Activated CD4-positive, alpha-beta T cell treated with anti-CD3 and anti-CD28 coated beads for 24 hours (primary cell): ENCODE data around the gene ITGB2.
"Not testable (repeated sequence)": the region's sequence is repeated elsewhere in the genome, so short reads cannot be mapped to it uniquely, and the experiment has no call there.

Experiments used
- DNase-seq, 2 donors: peaks; one replicate each; pipeline ENCODE4 v3.0.0-alpha.2; 2020; ENCODE audit warnings: low read depth in 2 of 2

Gene ITGB2

DNA sequence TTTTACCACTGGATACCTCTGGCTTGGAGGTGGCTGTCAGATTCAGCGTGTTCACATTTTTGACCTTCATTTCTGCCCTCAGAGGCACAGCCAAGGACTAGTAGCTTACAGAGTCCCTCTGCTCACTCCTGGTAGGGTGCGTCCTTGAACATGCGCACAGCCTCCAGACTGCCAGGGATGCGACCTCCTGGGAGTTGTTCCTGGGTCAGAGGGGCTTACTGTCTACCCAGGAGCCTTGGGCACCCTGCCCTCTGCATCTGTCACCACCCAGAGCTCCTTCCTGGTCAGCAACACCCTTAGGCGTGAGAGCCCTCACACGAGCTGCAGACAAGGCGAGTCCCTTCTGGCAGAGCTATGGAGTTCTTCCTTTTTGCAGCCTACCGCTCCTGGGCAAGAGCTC is 20.9 kb upstream of the ITGB2 start:
- DNase-seq: no peak

DNA sequence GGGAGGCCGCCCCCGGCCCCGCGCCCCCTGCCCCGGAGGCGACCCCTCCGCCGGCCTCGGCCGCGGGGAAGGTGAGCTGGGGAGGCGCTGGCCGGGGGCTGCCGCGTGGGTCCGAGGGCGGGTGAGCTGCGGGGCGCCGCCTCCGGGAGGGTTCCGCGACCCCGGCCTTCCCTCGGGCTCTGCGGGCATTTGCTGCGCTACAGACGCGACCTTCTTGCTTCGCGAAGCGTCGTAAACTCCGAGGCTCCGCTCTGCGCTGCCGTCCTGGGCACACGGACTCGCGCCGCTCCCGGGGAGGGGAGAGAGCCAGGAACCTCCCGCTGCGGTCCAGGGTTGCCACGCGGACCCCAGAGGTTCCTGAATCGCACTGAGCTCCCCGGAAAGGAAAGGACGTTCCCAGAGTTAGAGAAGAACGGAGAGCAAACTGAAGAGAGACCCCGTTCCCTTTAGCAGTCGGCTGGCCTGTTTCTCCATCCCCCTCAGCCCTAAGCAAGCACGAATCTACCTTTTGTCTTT is 19.5 kb upstream of the ITGB2 start:
- DNase-seq: no peak

DNA sequence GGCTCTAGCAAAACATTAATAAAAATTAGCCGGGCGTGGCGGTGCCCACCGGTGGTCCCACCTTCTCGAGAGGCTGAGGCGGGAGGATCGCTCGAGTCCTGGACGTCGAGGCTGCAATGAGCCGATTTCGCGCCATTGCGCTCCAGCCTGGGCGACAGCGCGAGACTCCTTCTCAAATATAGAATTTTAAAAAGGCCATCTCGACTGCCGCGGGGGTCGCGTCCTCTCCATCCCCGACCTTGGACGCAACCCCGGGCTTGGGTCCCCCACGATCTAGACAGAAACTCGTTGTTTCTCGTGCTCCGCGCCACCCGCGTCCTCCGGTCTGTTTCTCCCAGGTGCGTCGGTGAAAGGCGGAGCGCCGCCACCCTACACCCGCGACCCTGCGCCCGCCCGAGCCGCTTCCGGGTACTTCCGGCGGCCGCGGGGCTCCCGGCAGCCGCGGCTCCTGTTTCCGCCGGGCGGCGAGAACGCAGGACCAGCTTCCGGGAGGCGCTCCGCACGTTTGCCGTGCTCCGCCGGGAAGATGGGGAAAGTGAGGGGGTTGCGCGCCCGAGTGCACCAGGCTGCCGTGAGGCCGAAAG is 18.9 kb upstream of the ITGB2 start, which contains the start of gene SLX9:
Gene SLX9, plus strand, starts transcription at position 498 of the 584 bp plus-strand sequence. Its CDS starts 29 bp downstream, at position 527.
- peak; percentile 72 to 77 for DNase-seq

DNA sequence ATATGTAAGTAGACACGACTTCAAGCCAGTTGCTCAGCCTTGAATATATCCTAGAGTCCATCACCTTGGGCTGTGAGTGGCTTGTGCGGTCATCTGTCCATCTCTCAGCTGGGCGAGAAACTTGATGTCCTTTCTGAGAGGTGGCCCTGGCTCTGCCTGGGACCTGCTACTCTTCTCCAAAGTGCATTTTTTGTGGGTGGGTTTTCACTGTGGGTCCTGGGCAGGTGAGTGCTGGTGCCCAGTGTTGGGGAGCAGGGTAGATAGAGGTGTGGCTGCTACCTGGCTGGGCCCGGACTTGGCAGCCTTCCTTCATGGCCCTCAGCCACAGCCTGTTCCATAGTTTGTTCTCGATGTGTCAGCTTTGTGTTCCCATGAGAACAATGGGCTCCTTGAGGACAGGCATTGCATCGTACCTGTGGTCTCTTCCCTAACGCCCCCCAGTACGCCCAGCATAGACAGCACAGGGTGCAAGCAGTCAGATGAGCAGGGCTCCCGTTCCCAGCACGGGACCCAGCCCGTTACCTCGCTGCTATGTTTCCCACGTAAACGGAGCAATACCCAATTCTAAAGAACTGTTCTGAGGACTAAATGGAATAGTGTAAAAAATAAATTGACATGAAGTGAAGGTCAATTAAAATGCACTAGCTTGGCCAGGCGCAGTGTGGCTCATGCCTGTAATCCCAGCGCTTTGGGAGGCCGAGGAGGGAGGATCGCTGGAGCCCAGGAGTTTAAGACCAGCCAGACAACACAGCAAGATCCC is 18.3 kb upstream of the ITGB2 start:
- no peak for DNase-seq

DNA sequence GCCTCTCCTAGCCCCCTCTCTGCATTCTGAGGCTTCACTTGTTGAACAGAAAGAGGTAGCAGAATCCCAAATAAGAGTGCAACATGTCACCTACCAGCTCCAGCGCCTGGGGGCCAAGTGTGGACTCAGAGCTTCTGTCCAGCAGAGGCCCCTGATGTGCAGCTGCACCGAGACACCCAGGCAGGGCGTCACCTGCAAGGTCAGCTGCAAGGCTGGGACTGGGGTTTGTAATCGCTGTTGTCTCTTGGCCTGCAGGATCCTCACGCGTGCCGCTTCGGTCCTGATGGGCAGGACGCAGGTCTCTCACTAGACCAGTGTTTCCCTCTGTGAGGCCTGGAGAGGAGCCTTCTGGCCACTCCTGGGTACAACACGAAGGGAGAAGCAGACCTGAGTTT is 14.8 kb upstream of the ITGB2 start:
- no peak for DNase-seq

DNA sequence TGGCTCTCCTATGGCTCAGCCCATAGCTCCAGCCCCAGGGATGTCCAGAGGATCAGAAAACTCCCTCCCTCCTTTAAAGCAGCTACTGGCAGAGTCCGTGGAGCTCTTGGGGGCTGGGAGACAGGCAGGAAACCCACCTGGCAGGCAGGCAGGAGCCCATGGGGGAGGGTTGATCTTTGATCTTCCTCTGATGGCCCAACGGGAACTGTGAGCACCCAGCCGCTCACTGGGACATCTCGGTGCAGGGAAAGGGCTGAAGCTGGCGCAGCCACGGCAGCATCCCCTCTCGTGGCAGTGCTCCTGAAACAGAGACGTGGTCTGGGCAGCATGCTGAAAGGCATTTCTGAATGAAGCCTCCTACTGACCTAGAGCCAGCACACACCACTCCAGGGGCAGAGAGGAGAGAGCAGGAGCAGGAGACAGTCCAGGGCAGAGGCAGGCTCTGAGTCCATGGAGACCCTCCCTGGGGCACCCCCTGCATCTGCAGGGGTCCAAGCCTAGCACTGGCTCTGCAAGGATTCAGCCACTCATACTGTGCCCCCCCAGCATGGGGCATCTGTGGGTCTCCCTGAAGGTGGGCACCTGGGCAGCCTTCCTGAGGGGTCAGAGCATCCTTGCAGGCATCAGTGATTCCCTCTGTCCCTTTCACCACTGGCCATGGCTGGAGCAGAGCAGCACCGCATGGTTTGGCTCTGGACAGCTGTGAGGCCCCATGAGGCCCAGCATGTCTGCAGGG is 14.3 kb upstream of the ITGB2 start:
- no peak for DNase-seq

DNA sequence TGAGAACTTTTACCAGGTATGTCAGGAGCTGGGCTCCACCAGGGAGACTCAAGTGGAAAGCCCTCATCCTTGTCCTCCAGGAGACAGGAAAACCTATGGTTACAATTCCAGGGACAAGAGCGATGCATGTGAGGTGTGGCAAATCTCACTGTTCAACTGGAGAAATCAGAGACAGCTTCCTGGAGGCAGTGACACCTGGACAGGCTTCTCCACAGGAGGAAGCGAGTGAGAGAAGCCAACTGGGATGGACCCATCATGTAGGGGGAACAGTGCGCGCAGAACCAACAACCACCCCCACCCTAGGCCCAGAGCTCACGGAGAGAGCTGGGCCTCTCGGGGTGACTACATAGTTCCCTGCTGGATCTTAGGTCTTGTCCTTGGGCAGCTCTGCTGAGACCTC is 13.6 kb upstream of the ITGB2 start:
- no peak for DNase-seq

DNA sequence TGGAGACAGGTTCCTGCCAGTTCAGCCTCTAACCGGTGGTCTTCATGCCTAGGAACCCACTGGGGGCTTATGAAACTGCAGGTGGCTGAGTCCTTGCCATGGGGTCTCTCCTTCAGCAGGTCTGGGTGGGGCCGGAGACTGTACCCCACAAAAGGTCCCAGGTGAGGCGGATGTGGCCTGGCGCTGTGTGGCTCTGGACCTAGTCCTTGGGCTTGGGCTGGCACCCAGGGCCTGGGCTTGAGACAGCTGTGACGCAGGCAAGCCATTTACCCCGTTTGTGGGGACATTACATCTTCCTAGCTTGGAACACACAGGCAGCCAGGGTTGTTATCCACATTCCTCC is 13.2 kb upstream of the ITGB2 start:
- DNase-seq: no peak

DNA sequence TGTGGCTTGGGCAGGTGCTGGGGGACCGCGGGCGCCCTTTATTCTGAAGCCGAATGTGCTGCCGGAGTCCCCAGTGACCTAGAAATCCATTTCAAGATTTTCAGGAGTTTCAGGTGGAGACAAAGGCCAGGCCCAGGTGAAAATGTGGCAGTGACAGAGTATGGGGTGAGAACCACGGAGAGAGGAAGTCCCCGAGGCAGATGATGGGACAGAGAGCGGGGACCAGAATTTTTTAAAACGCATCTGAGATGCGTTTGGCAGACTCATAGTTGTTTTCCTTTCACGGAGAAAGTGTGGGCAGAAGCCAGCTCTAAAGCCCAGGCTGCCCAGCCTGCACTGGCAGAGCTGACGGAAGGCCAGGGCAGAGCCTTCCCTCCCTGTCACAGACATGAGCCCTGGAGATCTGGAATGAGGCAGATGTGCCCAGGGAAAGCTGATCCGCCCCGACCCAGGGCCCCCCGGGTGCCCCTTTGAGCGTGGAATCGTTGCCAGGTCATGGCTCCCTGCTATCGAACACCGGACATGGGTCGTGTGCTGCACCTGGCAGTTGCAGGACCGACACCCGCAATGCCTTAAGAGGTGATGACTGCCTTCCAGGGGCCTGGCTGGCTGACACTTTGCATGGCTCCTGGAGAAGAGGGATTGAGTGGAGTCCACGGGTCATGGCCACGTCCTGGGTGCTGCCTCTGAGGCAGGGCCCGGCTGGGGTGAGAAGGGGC is 12.7 kb upstream of the ITGB2 start:
- DNase-seq: no peak

DNA sequence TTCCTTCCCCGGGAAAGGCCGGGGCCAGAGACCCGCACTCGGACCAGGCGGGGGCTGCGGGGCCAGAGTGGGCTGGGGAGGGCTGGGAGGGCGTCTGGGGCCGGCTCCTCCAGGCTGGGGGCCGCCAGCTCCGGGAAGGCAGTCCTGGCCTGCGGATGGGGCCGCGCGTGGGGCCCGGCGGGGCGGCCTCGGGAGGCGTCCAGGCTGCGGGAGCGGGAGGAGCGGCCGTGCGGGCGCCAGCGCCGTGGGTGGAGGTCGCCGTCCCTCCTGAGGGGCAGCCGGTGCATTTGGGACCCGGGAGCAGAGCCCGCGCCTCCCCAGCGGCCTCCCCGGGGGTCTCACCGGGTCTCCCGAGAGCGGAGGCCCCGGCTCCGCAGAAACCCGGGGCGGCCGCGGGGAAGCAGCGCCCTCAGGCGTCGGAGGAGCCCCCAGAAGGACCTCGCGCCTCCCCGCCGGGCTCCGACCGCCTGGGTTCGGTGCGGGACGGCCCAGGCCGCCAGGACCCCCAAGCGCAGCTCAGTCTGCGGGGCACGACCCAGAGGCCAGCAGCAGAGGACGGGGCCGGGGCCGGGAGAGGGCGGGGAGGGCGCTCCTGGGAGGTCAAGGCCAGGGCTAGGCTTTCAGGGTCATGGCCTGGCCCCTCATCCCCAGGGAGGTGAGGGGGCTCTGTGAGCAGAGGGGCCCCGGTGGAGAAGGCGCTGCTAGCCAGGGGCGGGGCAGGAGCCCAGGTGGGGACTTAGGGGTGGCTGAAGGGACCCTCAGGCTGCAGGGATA is 11.9 kb upstream of the ITGB2 start:
- DNase-seq: no peak

DNA sequence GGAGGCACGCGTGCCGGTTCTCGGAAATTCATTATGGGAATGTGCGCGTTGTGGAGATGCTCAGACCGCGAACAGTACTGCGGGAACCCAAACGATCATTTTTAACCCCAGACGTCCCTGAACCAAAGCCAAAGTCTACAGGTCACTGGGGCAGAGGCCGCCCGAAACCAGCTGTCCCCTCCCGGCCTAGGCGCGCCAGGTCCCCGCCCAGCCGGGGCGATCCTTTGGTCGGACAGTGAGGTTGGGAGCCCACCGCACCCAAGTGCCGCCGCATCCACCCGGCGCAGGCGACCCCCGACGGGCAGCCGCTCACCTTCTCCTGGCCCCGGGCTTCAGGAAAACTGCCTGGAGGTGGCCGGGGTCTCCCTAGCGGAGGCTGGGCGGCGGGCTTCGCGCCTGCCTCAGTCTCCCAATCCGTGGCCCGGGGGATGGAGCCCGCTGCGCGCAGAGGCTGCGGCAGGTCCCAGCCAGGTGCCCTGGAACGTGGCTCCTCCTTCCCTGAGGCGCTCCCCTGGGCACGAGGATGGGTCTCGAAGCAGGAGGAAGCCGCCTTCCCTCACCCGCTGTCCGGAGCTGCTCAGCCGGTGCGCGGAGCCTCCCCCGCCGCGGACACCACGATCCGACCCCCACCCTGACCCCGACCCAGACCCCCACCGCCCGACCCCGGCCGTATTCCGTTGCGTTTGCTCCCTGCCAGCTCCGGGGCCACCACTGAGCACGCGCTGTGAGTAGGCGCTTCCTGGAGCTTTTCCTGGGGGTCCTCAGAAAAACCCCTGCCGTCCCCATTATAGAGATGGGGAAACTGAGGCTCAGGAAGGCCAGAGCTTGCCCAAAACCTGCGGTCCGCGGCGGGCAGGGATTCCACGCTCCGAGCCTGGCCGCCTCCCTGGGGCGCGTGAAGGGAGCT is 11.1 kb upstream of the ITGB2 start:
- DNase-seq: no peak

DNA sequence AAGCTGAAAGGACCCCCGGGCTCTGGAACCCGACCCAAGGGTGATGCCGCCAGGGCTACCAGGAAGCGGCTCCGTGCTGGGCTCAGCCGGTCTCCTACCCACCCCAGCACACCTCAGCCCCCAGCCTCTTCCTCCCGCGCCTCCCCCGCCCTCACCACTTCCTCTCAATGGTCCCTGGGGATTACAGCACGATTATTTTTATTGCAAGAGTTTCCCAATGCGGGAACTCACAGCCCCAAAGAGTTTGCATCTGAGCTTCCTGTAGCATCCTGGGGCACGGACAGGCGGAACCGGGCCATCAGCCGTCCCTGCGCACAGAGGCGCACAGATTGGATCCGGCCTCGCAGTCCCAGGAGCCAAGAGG is 10.4 kb upstream of the ITGB2 start:
- no peak for DNase-seq

DNA sequence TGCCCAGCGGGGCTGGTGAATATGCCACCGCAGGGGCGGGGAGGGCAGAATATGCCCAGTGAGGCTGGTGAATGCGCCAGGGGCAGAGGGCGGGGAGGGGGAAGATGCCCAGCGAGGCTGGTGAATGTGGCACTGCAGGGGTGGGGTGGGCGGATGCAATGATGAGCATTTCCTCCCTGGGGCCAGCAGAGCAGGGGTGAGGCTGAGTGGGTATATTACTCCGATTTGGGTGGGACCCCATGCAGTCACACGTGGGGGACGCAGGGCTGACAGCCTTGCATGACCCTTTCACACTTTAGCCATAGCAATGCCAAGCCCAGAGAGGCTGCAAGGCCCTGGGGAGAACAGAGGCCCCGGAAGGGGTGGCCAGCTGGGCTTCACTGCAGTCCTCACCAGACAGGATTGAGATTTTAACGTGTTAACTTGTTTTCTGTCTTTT is 9.9 kb upstream of the ITGB2 start:
- DNase-seq: no peak

DNA sequence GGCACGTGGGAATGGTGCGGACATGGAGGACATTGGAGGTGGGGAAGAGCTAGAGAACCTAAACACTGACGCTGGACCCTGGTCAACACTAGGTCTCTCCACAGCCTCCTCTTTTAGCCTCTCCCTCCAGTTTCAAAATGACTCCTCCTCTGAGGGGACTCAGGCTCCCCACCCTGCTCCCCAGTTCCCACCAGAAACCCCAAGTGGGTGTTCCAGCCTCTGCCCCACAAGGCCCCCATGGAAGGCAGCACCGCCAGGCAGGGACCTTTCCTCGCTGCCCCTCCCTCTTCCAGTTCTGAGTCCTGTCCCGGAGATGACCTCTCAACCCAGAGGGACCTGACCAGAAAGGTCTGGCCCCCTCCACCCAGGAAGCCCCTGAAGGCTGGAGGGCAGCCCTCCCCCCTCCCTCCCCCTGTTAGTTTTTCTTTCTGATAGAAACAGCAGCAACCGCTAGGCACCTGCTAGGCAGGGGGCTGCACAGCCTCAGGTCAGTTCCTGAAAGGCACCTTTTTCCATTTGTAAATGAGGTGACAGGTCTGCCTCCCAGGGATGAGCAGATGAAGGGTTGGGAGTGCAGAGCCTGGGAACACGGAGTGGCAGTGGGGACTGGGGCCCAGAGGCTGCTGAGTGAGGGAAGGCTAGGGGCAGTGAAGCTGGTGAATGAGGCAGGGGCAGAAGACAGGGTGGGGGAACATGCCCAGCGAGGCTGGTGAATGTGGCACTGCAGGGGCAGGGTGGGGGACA is 9.3 kb upstream of the ITGB2 start:
- no peak for DNase-seq

DNA sequence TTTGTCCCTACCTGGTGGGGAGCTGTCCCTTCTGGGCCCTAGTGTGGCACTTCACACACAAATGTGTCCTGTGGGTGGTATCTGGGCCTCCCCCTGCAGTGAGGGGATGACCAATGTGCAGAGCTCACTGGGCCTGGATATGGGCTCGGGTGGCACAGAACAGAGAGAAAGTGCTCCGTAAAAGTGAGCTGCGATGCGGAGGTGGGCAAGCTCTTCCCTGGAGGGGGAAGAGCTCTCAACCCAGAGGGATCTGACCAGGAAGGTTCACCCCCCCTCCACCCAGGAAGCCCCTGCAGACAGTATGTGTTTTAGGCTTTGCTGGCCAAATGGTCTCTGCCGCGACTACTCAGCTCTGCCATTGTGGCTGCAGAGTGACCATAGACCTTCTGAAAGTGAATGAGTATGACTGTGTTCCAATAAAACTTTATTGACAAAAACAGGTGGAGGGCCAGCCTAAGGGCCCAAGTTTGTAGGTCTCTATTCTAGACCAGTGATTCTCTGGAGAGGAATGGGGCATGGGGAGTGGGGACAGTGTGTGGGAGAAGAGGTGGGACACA is 8.6 kb upstream of the ITGB2 start:
- DNase-seq: no peak

DNA sequence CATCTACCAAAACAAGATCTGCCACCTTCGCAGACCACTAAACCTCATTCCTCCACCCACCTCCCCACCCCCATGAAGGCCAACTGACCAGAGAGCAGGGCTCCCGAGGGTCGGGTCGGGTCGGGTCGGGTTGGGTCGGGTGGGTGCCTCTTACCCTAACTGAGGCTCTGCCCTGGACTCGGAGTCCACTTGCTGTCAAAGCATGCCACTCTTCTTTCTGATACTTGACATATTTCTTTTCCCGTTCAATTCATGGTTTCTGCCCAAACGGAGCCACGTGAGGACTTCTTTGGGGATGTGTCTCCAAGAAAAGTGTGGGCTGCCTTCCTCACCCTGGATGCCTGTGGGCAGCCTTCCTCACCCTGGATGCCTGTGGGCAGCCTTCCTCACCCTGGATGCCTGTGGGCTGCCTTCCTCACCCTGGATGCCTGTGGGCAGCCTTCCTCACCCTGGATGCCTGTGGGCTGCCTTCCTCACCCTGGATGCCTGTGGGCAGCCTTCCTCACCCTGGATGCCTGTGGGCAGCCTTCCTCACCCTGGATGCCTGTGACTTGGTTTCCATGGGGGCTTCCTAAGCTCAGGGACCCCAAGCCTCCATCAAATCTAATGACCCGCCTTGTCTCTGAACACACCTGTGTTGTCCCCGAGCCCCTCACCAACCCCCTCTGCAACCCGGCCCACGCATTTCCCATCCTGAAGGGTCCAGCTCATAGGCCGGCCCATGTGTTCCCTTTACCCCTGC is 8.0 kb upstream of the ITGB2 start:
- not testable (repeated sequence) for DNase-seq

DNA sequence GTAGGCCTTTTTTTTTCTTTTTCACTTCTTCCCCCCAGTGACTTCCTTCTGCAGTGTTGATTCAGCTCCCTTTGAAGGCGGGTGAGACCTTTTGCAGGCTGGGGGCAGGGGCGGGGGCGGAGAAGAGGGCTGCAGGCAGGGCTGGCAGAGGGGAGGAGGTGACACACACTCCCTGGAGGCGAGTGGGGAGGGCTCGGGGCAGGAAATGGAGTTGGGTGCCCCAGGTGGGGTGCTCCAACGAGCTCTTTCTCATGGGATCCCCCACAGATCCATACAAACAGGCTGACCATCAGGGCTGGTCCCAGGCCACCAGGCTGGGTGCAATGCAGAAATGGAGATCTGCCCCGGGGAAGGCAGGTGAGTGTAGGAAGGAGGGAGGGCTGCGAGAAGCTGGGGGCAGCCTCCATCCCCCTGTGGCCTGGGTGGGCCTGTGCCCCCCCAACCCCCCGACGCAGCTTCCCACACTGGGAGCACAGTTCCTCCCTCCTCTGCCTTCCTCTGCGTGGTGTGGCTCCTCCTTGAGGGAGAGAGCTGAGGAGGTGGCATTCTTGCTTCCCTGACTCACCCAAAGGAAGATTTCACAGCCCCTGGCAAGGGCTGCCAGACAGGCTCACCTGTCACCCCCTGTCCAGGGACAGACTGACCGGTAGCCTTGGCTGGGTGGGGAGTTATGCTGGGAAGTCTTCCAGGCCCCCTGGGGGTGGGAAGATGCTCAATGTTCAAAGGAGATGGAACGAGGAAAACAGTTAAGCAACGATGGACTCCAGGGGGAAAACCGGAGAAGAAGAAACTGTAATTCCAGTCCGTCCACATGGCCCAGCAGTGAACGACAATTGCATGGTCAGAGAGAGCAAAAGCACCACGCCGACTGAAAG is 7.1 kb upstream of the ITGB2 start:
- DNase-seq: peak; percentile 86 to 90

DNA sequence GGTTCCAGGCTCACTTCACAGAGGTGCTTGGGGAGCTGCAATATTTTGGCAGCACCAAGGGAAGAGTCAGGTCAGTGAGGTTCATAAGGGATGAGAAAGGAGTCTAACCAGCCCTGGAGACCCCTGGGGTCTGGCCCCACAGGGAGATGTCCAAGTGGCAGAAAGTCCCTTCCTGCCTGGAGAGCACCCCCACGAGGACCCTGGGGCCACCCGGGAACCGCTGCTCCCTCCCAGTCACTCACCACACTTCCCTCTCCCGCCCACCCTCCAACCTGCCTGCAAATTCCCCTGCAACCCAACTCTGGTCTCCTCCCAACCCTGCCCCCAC is 6.5 kb upstream of the ITGB2 start:
- DNase-seq: no peak
